Fibroblast of villous mesenchyme (primary cell): Measurements from ENCODE around the gene RELA. TPM values are rescaled to one million over a fixed set of nuclear protein-coding genes. Genes with fewer than 3 reads are reported as not detected.

Source experiments
- DNase-seq: peaks from one replicate; pipeline ENCODE4 v3.0.0-alpha.2; 2010; ENCODE audit warnings: low read depth
- H3K4me3 ChIP-seq: 2 replicates; pipeline ENCODE4 v1.5.1; 2011; ENCODE audit warnings: low read depth, mild to moderate bottlenecking, low read length
- total RNA-seq: library from RNA; depleted of rRNA; stranded (reverse); fragments of >200 nt; gene quantifications from 2 replicates; pipeline ENCODE4 v1.2.3, GENCODE V29; 2012
- TF ChIP-seq, protein P1 (sequence below): IDR thresholded peaks from 2 replicates; pipeline ENCODE4 v1.5.1; 2012; ENCODE audit warnings: low read depth, mild to moderate bottlenecking, low read length; ENCODE audit not compliant: insufficient read depth

The RELA gene
- total RNA-seq, 1 donor, result 24.2 TPM

GRCh38 chr11:65634440-65634839, 28.3 kb downstream of the RELA start:
- H3K4me3 ChIP-seq, result no peak overlapping the region
- TF ChIP-seq, protein P1, sequence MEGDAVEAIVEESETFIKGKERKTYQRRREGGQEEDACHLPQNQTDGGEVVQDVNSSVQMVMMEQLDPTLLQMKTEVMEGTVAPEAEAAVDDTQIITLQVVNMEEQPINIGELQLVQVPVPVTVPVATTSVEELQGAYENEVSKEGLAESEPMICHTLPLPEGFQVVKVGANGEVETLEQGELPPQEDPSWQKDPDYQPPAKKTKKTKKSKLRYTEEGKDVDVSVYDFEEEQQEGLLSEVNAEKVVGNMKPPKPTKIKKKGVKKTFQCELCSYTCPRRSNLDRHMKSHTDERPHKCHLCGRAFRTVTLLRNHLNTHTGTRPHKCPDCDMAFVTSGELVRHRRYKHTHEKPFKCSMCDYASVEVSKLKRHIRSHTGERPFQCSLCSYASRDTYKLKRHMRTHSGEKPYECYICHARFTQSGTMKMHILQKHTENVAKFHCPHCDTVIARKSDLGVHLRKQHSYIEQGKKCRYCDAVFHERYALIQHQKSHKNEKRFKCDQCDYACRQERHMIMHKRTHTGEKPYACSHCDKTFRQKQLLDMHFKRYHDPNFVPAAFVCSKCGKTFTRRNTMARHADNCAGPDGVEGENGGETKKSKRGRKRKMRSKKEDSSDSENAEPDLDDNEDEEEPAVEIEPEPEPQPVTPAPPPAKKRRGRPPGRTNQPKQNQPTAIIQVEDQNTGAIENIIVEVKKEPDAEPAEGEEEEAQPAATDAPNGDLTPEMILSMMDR, result no peak
- no peak for DNase-seq

GRCh38 chr11:65634109-65634436, 28.6 kb downstream of the RELA start:
- no peak overlapping the region for H3K4me3 ChIP-seq
- DNase-seq, result no peak
- TF ChIP-seq, protein P1, result no peak

DNA sequence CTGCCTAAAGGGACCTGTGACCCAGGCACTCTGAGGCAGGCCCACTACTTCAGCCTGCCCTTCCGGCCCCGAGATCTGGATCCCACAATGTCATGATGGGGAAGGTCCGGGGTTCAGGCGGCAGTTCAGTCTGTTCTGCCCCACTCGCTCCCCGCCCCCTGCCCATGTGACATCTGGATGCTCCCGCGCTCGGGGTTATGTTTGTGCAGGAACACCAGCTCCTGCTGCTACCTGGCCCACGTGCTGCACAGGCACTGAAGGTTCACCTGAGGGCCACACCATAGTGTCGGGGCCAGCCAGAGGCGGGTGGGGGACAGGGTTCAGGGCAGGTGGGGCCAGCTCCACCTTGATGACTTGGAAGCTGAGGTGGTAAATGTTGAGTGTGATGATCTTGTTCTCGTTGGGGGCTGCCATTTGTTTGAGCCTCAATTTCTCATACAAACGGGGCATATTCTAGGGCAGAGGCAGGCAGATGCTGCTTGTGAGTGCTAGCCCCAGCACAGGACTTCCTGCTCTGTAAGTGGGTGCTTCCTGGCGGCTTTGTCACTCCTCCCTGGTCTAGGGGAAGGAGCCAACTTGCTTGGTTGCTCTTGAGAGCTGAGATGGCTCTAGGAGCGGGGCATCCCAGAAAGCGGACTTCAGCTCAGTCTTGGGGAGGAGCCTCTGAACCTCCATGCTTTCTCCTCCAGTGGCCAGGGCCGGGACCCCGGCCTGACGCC, 29.2 kb downstream of the RELA start:
- DNase-seq, result no peak
- H3K4me3 ChIP-seq, result no peak overlapping the region
- TF ChIP-seq, protein P1, result no peak

DNA sequence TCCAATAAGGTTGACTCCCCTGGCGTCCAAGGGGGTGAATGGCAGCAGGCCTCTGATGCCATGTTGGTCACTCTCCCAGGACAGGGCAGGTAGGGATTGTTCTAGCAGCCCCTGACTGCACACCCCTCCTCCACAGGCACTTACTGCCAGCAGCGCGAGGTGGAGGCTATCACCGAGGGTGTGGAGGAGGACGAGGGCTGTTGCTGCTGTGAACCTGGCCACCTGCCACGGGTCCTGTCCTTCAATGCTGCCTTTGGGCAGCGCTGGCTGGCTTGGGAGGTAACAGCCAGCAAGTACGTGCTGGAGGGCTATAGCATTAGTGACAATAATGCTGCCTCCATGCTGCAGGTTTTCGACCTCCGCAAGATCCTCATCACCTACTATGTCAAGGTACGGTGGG, 32.5 kb downstream of the RELA start:
- TF ChIP-seq, protein P1, result no peak
- no peak for DNase-seq
- H3K4me3 ChIP-seq, result no peak overlapping the region

GRCh38 chr11:65629579-65629978, 33.1 kb downstream of the RELA start:
- no peak for DNase-seq
- TF ChIP-seq, protein P1, result no peak
- H3K4me3 ChIP-seq, result no peak overlapping the region

DNA sequence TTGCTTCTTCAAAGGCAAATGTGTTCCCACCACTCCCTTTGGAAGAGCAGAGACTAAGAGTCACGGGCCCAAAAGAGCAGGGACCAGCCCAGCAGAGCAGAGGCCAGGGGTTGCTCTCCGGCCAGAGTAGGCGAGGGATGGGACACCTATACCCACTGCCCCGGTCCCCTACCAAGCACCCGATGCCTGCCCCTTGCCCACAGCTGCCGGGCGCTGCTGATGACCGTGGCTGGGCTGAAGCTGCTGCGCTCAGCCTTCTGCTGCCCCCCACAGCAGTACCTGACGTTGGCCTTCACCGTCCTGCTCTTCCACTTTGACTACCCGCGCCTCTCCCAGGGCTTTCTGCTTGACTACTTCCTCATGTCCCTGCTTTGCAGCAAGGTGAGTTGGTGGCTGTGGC, 35.5 kb downstream of the RELA start:
- DNase-seq, result no peak
- TF ChIP-seq, protein P1, result no peak

More for the DNA sequence above, 35.5 kb downstream of the RELA start:
- H3K4me3 ChIP-seq, result no peak overlapping the region
